GM19467 (cell line): ENCODE results near the gene ARID5A.
"Not testable (repeated sequence)": the region's sequence is repeated elsewhere in the genome, so short reads cannot be mapped to it uniquely, and the experiment has no call there.

Experiments used
- ATAC-seq: cut with Tn5 transposase; IDR thresholded peaks from one replicate; pipeline ENCODE4 v1.9.1; 2021; ENCODE audit warnings: mild to moderate bottlenecking, moderate library complexity; ENCODE audit not compliant: unreplicated experiment

ARID5A gene

GRCh38 chr2:96539215-96539920 lies 2.8 kb downstream of the ARID5A start:
- no peak for ATAC-seq

GRCh38 chr2:96540136-96540535 lies 3.6 kb downstream of the ARID5A start:
- ATAC-seq, result no peak

- ATAC-seq, result no peak
These were observed 5.0 kb downstream of the ARID5A start for GRCh38 chr2:96541398-96542152.

GRCh38 chr2:96542357-96542977 lies 5.9 kb downstream of the ARID5A start:
- no peak for ATAC-seq

- ATAC-seq, result no peak
These were observed 9.8 kb downstream of the ARID5A start for GRCh38 chr2:96546321-96546720.

- no peak for ATAC-seq
These were observed 10.2 kb downstream of the ARID5A start for GRCh38 chr2:96546797-96547196.

GRCh38 chr2:96547203-96547641 lies 10.7 kb downstream of the ARID5A start:
- ATAC-seq, result no peak

GRCh38 chr2:96547731-96548171 lies 11.2 kb downstream of the ARID5A start:
- no peak for ATAC-seq

GRCh38 chr2:96548558-96549465 lies 12.3 kb downstream of the ARID5A start:
- no peak for ATAC-seq

GRCh38 chr2:96549466-96549785 lies 12.9 kb downstream of the ARID5A start:
- ATAC-seq, result no peak

- ATAC-seq, result no peak
These were observed 13.6 kb downstream of the ARID5A start for GRCh38 chr2:96549967-96550786.

- ATAC-seq, result no peak
These were observed 14.4 kb downstream of the ARID5A start for GRCh38 chr2:96550787-96551604.

- no peak for ATAC-seq
These were observed 15.2 kb downstream of the ARID5A start for GRCh38 chr2:96551605-96552314.

GRCh38 chr2:96552315-96553175 lies 16.0 kb downstream of the ARID5A start:
- ATAC-seq, result no peak

GRCh38 chr2:96553176-96553956 lies 16.8 kb downstream of the ARID5A start:
- ATAC-seq, result no peak

GRCh38 chr2:96553957-96554292 lies 17.4 kb downstream of the ARID5A start:
- ATAC-seq, result not testable (repeated sequence)
